Measurements from ENCODE around the gene ARID3C.
A peak's percentile ranks its signal among the peaks of the same experiment; 100 is the strongest.

Gene ARID3C, protein sequence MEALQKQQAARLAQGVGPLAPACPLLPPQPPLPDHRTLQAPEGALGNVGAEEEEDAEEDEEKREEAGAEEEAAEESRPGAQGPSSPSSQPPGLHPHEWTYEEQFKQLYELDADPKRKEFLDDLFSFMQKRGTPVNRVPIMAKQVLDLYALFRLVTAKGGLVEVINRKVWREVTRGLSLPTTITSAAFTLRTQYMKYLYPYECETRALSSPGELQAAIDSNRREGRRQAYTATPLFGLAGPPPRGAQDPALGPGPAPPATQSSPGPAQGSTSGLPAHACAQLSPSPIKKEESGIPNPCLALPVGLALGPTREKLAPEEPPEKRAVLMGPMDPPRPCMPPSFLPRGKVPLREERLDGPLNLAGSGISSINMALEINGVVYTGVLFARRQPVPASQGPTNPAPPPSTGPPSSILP

DNA sequence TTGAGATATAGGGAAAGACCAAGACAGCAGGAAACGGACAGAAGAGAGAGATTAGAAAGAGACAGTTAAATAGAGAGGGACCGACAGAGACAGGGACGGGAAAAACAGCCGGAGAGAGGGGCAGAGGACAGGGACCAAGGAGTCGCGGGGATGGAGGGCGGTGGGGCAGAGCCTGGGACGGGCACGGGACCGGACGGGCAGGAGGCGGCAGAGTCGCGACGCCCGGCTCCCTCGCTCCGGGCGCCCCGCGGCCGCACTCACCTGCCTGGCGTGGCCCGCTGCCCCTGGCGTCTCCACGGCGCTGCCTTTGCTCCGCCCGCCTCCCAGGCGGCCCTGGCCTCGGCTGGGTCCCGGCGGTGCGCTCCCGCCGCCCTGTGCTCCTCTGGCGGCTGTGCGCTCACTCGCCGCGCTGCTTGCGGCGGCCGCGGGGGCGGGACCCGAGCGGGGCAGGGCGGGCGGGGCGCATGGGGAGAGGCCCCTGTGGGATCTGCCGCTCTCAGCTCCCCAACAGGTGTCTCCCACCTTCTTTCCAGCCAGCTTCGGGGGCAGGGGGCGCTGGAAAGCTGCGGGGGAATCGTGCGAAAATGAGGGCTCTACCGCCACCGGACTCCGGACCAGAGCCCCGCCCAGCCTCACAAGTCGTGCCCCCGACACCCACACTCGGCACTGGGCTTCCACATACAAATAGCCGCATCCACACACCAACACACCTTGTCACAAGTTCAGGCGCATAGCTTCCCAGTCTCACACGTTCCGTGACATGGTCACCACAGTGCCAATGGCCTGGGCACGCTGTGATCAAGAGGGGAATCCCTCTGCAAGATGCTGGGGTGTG is at the start of gene ARID3C:
Gene ARID3C, minus strand, starts transcription at position 411 of the 835 bp plus-strand sequence. CDS start 1,052 bp downstream, outside the sequence.
- no peak for DNase-seq

DNA sequence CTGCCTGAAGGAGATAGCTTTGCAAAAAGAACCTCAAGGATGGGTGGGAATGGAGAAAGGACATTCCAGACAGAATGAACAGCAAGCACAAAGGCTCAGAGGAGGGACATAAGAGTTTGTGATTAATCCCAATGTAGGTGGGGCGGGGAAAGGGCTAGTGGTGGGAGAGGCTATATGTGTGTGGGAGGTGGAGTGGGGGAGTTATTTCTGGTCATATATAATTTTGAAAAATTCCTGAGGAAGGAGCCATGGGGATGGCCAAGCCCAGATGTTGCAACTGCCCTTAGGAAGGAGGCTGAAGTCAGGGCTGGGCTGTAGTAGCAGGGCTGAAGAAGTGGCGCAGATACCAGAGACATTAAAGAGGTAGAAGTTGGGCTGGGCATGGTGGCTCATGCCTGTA is 47.0 kb upstream of the ARID3C start:
- no peak for DNase-seq

DNA sequence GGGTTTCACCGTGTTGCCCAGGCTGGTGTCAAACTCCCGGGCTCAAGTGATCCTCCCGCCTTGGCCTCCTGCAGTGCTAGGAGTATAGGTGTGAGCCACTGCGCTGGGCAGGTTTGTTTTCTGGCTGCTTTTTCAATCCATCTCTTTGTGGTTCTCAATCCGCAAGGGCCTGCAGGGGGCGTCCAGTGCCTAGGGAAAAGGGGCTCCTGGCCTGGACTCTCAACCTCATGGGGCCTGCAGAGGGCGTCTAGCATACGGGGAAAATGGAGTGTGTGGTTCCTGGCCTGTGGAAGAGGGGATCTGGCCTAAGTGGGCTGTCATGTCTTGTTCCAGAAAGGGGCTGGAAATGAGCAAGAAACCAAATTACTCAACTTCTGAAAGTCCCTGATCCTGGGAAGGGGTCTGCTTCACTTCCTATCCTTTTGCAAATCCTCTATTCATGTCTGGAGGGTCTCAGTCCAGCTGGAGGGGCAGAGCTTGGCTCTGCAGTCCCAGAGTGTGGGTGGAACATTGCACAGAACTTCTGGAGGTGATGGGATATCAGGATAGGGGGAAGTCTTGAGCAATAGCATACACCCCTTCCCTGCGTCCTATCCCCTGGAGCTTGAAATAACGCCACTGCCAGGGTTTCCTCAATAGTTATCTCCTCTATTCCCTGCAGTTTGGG is 46.3 kb upstream of the ARID3C start:
- DNase-seq = peak; percentile 92

DNA sequence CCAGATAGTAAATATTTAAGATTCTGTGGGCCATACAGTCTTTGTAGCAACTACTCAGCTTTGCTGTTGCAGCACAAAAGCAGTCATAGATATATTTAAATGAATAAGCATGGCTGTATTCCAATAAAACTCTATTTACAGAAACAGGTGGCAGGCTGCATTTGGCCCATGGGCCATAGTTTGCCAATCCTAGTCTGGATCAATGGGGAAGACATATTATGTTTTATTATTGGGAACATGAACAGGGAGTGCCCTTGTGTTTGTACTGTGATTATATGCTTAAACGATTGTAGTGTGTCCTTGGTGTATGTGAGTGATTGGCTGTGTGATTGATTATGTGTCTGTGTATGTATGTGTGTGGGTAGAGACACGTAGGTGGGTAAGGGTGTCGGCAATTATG is 45.6 kb upstream of the ARID3C start:
- DNase-seq = no peak

DNA sequence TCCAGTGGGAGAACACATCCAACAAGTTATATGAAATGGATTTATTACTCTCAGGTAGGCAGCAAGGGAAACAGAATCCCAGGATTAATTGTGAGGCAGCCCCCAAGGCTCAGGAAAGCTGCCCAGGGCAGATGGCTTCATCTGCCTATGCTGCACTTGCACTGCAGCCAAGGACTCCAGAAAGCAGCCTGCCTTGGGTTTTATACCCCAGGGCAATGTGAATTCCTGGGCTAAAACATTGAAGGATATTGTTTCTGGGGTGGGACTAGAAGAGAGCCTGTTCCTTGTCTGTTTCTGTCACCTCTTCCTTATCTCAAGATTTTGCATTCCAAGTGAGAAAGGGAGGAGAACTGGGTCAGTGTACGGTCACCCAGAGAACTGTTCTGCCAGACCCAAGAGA is 42.4 kb upstream of the ARID3C start:
- no peak for DNase-seq

DNA sequence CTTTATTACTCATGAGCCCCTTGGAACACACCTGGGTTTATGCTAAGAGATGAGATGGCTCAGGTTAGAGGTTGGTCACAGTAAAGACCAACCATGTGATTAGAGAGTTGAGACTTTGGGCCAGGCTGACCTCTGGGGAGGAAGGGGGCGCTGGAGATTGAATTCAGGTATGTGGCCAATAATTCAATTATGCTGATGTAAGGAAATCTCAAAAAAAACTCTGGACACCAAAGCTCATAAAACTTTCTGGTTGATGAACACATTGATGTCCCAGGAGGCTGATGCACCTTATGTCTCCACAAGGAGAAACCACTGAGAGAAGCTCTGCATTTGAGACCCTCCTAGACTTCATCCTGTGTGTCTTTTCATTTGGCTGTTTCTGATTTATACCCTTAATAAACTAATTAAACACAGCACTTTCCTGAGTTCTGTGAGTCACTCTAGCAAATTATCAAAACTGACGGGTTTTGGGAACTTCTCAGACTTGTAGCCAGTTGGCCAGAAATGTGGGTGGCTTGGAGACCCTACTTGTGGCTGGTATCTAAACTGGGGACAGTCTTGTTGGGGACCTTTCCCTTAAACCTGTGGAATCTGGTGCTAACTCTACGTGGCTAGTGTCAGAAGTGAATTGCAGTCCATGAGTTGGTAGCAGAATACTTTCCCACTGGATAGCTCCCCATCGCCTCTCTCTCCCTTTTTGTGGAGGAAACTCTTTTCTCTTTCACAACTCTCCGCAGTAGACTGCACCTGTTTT is 41.1 kb upstream of the ARID3C start:
- DNase-seq = no peak

DNA sequence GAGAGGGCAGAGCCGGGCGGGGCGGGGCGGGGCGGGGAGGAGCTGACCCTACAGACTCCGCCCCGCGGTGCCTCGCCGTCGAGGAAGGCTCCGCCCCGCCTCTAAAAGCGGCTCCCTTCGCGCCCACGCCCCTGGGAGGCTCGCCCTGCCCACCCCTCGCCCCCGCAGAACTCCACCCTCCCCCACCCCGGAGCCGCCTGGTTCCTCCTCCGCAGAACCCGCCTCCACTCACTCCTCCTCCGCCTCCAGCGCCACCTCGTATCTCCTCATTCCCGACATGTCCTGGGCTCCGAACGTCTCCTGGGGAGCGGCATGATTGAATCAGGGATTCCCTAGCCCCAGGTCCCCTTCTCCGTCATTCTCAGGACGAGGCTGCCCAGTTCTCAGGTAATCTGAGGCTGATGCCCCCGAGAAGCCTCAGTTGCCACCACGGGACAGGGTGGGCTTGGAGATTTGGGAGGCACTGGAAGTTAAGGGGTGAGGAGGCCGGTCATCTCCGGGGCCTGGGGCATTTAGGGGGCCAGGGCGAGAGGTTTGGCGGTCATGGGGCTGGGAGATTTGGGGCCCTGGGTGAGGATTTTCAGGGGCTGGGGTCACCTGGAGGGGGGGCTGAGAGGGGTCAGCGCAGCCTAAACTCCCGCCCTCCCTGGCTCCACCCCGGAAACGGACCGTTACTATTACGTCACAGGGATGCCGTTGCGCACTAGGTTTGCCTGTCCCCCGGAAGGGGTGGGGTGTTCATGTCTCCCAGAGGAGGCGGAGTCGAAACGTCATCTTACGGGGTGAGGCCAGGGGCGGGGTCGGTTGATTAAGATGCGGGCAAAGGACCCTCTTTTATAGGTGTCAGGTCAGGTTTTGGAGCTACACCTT is 36.8 kb upstream of the ARID3C start:
- DNase-seq = peak; percentile 93

DNA sequence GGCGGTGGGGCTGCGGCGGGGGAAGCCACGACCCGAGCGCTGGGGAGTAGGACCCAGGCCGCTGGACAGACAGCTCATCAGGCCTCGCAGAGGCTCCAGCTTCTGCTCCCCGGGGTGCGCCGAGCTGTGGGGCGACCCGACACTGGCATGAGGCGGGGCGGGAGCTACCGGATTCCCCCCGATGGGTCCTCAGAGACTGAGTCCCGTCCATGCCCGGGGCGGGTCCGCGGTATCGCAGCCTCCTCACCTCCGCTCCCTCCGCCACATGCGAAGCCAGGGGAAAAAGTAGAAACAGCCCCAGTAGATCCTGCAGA is 36.2 kb upstream of the ARID3C start:
- DNase-seq = no peak

DNA sequence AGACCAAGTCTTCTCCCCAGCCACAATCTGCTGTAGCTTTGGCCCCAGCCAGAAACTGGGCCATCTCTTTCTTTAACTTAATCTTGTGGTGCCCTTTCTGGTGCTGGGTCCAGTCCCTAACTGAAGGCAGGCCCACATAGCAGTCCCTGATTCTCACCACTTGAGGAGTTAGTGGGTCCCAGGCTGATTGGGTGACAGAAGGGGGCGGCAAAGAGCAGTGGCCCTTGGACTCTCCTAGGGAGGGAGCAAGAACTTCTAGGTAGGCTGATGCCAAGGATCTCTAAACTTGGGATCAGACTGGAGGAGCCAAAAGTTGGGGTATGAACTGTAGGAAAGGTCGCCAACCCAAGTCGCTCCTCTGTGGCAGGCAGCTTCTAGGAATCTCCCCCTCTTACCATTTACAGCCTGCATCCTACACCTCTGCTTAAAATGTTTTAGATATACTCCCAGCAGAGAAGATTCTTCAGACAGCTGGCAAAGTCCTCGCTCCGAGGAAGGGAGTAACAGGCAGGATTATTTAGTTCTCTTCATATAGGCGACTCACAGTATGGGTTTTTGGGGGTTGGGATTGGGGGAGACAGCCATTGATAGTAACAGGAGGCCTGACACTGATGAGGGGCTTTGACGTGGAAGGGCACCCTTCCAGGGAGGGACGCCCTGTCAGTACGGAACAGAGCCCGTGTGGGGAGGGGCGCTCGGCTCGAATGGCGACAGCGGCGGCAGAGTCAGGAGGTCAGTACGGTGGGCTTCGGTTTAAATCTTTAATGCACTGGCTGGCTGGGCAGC is 35.6 kb upstream of the ARID3C start:
- DNase-seq = peak; percentile 82

DNA sequence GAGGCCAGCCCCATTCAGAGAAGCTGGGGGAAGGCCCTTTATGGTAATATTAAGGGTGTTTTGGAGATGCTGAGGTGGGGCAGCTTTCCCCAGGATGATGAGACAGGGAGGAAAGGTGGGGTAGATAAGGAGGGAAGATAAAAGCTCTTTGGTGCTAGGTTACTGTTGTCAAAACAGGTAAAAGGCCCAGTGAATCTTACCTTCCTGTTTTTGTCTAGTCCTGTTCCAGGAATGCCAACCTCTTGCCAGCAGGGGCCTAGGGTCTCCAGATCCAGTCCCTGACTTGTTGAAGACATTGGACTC is 34.4 kb upstream of the ARID3C start:
- no peak for DNase-seq

DNA sequence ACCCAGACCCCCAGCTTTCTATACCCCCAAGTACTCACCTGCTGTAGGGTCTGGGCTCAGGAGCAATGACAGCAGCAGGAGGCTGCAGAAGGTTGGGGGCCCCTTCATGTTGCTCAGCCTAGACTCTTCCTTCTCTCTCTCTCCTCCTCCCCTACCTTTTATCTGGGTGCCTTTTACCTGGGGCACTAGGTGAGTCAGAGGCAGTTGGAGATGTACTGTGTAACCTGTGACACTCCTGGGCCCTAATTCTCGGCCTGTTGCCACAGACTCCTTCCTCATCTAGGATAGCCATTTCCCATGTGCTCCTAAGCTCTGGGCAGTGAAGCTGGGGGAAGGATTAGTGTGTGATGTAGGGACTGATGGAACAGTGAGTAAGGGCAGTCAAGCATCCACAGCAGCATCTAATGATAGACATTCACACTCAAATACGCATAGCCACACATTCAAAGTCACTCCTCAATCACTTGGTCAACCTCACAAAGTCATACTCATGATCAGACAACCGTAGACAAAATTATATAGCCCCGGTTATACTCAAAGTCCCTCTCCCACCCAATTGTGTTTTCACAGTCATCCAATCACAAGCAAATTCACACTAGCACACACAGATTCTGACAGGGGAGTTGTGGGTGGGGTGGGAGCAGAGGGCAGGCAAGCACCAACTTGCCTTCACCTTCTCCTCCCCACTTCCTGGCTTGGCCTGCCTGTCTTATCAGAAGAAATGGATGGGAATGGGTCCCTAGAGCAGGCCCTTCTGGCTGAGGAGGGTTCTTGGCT is 33.8 kb upstream of the ARID3C start, which contains the start of gene CCL27:
Gene CCL27, minus strand, starts transcription at position 132 of the 777 bp plus-strand sequence. Its CDS starts 24 bp downstream, at position 108.
- DNase-seq = no peak

DNA sequence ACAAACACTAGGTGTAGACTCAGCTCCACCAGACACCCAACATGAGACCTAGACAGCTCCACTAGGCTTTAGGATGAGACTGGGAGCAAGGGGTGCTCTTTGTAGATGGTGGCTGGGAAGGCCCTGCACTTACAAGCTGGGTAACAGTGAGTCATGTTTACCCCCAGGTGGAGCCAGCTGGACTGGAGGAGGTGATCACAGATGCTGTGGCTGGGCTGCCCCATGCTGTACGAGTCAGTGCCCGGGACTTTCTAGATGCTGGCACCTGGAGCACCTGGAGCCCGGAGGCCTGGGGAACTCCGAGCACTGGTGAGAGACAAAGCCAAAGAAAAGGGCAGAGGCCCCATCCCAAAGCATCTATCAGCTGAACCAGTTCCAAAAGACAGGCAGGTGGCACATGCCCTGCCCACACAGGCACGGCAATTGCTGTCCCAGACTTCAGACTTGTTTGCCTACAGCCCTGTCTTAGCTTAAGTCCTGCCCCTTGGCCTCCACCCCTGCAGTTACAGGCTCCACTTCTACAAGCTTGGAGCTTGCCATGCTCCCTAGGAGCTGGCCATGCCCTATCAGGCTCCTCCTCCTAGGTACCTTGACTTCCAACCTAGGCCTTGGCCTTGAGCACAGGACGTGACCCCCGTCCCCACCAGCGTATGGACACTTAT is 30.9 kb upstream of the ARID3C start:
- no peak for DNase-seq

DNA sequence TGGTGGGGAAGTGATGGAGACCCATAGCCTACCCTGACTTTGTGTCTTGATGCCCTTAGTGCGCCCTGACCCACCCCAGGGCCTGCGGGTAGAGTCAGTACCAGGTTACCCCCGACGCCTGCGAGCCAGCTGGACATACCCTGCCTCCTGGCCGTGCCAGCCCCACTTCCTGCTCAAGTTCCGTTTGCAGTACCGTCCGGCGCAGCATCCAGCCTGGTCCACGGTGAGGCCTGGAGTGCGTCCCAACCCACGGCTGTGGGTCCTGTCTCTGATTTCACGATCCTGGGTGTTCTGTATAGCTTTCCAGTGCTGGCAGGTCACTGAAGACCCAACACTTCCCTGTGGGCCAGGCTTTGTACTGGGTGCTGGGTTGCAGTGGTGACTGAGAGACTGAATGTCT is 29.6 kb upstream of the ARID3C start:
- DNase-seq = no peak

DNA sequence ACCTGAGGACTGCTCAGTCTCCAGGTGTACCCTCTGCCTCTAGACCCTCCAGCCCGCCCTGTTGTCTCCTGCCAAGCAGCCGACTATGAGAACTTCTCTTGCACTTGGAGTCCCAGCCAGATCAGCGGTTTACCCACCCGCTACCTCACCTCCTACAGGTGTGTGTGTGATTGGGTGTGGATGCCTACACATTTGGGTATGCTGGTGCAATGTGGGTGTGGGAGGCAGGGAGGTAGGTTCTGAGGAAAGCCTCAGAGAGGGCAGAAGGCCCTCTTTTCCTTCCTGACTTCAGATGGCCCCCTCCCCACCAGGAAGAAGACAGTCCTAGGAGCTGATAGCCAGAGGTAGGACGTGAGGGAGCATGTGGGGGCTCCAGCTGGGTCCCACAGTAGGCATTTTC is 28.1 kb upstream of the ARID3C start:
- DNase-seq = no peak

DNA sequence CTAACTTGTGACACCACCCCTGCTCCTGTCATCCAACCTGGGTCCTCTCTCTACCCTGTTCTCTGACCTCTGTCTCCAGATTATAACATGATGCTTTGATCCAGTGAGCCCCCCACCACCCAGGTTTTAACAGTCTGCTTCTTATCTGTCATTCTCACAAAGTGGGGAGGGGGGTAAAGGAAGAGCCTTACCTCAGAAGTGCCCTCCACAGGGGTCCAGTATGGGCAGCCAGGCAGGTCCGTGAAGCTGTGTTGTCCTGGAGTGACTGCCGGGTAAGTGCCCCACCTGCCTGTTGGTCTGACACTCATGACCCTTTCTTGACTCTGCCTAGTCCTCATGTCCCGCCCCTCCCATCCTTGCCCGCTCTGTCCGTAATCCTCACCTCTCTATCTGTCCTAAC is 26.5 kb upstream of the ARID3C start:
- DNase-seq = no peak

DNA sequence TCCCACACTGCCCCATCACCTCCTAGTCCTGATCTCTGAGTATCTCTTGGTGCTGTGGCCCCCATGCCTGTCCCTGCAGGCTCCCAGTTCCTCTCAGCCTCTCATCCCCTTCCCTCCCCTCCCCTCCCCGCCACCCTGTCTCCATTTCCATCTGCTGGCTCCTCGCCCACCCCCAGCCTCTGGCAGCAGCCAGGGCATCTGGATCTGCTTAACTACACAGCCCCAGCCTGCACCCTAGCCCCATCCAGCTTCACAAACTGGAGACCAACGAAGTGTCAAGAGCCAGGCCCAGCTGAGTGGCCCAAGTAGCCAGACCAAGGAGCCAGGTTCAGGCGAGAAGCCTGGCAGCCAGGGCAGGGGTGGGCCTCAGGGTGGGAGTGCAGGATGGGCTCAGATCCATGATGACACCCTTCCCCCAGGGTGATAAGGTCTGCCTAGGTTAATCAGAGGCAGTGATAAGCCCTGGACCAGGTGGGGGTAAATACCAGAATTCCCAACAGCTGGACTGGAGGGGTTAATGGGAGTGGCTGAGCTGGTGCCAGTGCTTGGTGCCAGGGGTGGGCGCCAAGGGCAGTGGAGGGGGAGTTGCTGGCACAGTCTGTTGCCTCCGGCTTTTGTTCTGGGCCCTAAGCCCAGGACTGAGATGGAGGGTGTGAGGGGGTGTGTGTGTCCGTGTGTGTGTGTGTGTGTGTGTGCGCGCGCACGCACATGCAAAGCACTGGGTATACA is 25.6 kb upstream of the ARID3C start:
- no peak for DNase-seq

DNA sequence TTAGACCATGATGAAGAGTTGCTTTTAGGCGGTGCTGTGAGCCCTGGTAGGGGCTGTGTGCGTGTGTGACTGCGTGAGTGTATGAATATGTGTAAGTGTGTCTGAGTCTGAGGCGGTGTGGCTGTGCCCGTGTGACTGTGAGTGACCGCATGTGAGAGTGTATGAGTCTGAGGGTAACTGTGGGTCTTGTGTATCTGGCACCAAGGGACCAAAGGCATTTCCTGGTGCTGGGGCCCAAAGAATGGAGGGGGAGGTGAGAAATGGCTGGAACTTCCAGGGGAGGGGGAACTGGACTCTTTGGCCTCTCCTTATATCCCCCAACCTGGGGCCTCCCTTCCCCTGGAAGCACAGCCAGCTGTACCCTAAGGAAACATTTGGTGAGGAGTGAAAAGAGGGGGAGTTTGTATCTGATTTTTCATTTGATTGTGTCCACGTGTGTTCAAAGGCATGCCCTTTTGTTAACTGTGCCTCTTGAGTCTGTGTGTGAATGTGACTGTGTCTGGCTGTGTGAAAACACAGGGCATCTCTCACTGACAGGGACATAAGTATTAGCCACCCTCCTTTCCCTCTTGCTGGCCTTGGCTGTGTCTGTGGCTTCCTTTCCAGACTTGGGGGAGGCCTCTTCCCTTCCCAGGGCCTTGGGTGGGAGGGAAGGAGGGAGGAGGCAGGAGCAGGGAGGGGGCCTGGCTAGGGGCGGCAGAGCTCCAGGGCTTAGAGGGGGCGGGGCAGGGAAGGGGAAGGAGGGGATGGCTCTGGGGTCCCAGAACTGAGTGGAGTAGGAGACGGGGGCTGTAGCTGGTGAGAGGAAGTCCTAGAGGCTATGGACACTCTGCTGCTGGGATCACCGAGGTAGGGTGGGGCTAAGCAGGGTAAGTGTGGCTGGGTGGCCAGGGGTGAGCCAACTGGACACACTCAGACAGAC is 24.5 kb upstream of the ARID3C start:
- no peak for DNase-seq

DNA sequence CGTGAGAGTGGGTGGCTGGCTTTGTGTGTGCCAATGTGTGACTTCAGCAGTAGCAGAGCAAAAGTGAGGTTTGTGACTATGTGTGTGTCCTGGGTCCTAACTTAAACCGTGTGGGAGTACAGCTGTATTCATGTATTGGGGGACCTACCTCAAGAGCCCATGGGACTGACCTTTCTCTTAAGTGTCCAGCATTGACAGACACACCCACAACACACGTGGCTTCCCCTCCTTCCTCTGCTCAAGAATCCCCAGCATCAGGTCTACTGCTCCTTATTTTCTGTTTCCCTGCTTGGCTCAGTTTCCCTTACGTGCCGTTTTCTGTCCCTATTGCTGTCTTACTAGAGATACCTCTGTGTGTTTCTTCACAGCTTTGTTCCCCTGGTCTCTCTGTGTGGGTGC is 23.7 kb upstream of the ARID3C start:
- no peak for DNase-seq

All from suppressor macrophage treated with lipopolysaccharide for 4 hours (primary cell).